ENCODE measurements around the gene STX2. TPM values are rescaled to one million over a fixed set of nuclear protein-coding genes. Genes with fewer than 3 reads are reported as not detected.
A peak's percentile ranks its signal among the peaks of the same experiment; 100 is the strongest.

STX2 gene
- total and polyA plus RNA-seq, 10 of the 15 experiments (the other 5 are each of a cell fraction or from before 2014, with no cell fraction given): 6.0 to 22.2 (median 10.0) TPM

DNA sequence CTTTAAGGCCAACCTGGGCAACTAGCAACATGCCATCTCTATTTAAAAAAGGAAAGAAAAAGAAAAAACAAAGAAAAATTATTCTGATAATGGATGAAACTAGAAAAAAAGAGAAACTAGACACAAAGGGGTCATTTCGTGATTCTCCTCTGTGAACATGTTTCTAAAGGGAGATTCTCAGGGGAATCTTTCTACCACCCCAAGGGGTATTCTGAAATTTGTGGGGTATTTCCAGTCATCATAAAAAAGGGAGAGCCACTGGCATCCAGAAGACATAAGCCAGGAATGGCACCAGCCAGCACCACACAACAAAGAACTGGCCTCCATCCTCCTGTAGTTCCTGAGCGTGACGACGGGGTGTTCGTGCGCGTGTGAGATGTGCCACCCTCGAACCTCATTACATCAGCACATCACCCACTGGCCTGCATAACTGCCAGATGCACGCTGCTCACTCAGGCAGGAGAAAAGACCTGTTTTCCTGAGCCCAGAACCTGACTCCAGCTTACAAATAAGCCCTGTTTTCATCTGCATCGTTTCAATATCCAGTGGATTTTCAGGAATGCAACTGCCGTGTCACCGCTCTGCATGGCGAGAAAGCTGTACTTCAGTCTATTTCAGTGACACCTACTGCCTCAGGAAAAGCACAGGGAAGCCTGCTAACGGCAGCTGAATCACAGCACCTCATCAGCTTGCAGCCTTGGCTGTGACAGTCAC, 23.9 kb downstream of the STX2 start (continued):
- no peak for TF ChIP-seq IKZF2 (IDR thresholded peaks at IDR 0.05)

DNA sequence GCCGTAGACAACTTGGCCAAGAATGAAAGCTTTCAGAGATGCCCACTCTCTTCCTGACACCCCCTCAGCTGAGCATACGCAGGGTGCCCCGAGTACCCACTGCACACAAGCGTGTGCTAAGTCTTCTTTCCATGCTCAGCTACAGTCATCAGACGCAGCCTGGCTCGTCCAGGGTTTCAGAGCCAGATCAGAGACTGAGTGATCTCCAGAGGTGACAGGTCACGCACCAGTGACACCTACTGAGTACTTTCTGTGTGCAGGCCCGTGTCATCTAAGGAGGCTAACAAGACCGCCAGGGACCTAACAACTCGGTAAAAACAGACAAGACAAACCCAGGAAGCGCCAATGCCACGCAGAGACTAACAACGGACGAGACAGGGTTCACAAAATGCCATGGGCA, 25.1 kb downstream of the STX2 start:
- no TSS peak for BruUV-seq (replicated peaks)
- no peak for ATAC-seq
- peak; percentile 26 for DNase-seq (ENCODE audit: low read depth, low spot score)
- H3K4me3 ChIP-seq: no peak overlapping the region; the same call in 1 of the 2 replicates
- ChIA-PET RAD21 (ENCODE audit: unreplicated experiment) (interaction anchor here (2.5 kb wide), 1 partner anchor 13 kb away, joined by 10 read pairs; no protein-coding TSS in a partner anchor), CTCF (interaction anchor here (1.9 kb wide), 1 partner anchor 13 kb away, joined by 8 read pairs; no protein-coding TSS in a partner anchor), SMC1A (ENCODE audit: uncharacterized antibody, unreplicated experiment) (interaction anchor here (1.5 to 1.8 kb wide), 2 partner anchors 13 to 32 kb away, joined by 3 to 5 read pairs; no protein-coding TSS in a partner anchor), POLR2A (interaction anchor here (0.6 to 6.2 kb wide), 3 partner anchors 14 to 17 kb away, joined by 3 to 24 read pairs (median 7); no protein-coding TSS in a partner anchor)
- no peaks in the 10 kb centered on the region for H3K27me3 ChIP-seq (replicated peaks in 1 of 2; ENCODE audit: control insufficient read depth in 2 of 2, insufficient read depth in 2 of 2, low read length in 1 of 2)
- peak overlapping the region; percentile 83 for H3K27ac ChIP-seq (ENCODE audit: control insufficient read depth, insufficient read depth)
- H4K20me1 ChIP-seq (ENCODE audit: control insufficient read depth, insufficient read depth): no peaks in the 10 kb centered on the region
- in situ Hi-C loops (cut with MboI) (no loop called here), intact Hi-C loops (cut with micrococcal nuclease; ENCODE audit: unreplicated experiment) (no loop called here)
- H3K4me2 ChIP-seq (ENCODE audit: control insufficient read depth, insufficient read depth): peak overlapping the region; percentile 91
- peak overlapping the region; percentile 68 for H3K9ac ChIP-seq (ENCODE audit: control insufficient read depth, insufficient read depth, low read length)
- peaks cover 24% of the 10 kb centered on the region for H3K4me1 ChIP-seq (ENCODE audit: control insufficient read depth, insufficient read depth, low read length)
- H3K36me3 ChIP-seq (ENCODE audit: control insufficient read depth in 2 of 2, insufficient read depth in 2 of 2, low read length in 1 of 2): peaks cover 0 to 6% of the 10 kb centered on the region in 2 experiments; a peak in 3 of 4 replicates
- H3K79me2 ChIP-seq (ENCODE audit: control insufficient read depth, insufficient read depth, low read length): peaks cover 1% of the 10 kb centered on the region
- H2AFZ ChIP-seq (ENCODE audit: control insufficient read depth, low read depth, low read length): peak overlapping the region; percentile 90
- H3K9me3 ChIP-seq (replicated peaks; ENCODE audit: control insufficient read depth, insufficient read depth, low read length): no peaks in the 10 kb centered on the region
- WGBS (ENCODE audit: insufficient coverage, insufficient replicate concordance, low lambda C conversion rate, missing lambda C conversion rate): 2% methylated on average over 14 of the region's 14 CpGs
- no peak for FAIRE-seq
- peak; percentile 83; the same call in 1 of the 2 replicates for TF ChIP-seq PAX5 (IDR thresholded peaks at IDR 0.05; ENCODE audit: borderline replicate concordance, low read depth, low read length)
- TF ChIP-seq, protein P1, sequence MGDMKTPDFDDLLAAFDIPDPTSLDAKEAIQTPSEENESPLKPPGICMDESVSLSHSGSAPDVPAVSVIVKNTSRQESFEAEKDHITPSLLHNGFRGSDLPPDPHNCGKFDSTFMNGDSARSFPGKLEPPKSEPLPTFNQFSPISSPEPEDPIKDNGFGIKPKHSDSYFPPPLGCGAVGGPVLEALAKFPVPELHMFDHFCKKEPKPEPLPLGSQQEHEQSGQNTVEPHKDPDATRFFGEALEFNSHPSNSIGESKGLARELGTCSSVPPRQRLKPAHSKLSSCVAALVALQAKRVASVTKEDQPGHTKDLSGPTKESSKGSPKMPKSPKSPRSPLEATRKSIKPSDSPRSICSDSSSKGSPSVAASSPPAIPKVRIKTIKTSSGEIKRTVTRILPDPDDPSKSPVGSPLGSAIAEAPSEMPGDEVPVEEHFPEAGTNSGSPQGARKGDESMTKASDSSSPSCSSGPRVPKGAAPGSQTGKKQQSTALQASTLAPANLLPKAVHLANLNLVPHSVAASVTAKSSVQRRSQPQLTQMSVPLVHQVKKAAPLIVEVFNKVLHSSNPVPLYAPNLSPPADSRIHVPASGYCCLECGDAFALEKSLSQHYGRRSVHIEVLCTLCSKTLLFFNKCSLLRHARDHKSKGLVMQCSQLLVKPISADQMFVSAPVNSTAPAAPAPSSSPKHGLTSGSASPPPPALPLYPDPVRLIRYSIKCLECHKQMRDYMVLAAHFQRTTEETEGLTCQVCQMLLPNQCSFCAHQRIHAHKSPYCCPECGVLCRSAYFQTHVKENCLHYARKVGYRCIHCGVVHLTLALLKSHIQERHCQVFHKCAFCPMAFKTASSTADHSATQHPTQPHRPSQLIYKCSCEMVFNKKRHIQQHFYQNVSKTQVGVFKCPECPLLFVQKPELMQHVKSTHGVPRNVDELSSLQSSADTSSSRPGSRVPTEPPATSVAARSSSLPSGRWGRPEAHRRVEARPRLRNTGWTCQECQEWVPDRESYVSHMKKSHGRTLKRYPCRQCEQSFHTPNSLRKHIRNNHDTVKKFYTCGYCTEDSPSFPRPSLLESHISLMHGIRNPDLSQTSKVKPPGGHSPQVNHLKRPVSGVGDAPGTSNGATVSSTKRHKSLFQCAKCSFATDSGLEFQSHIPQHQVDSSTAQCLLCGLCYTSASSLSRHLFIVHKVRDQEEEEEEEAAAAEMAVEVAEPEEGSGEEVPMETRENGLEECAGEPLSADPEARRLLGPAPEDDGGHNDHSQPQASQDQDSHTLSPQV (IDR thresholded peaks at IDR 0.05): no peak
- TF ChIP-seq ZNF217 (IDR thresholded peaks at IDR 0.05): no peak
- TF ChIP-seq, protein P2, sequence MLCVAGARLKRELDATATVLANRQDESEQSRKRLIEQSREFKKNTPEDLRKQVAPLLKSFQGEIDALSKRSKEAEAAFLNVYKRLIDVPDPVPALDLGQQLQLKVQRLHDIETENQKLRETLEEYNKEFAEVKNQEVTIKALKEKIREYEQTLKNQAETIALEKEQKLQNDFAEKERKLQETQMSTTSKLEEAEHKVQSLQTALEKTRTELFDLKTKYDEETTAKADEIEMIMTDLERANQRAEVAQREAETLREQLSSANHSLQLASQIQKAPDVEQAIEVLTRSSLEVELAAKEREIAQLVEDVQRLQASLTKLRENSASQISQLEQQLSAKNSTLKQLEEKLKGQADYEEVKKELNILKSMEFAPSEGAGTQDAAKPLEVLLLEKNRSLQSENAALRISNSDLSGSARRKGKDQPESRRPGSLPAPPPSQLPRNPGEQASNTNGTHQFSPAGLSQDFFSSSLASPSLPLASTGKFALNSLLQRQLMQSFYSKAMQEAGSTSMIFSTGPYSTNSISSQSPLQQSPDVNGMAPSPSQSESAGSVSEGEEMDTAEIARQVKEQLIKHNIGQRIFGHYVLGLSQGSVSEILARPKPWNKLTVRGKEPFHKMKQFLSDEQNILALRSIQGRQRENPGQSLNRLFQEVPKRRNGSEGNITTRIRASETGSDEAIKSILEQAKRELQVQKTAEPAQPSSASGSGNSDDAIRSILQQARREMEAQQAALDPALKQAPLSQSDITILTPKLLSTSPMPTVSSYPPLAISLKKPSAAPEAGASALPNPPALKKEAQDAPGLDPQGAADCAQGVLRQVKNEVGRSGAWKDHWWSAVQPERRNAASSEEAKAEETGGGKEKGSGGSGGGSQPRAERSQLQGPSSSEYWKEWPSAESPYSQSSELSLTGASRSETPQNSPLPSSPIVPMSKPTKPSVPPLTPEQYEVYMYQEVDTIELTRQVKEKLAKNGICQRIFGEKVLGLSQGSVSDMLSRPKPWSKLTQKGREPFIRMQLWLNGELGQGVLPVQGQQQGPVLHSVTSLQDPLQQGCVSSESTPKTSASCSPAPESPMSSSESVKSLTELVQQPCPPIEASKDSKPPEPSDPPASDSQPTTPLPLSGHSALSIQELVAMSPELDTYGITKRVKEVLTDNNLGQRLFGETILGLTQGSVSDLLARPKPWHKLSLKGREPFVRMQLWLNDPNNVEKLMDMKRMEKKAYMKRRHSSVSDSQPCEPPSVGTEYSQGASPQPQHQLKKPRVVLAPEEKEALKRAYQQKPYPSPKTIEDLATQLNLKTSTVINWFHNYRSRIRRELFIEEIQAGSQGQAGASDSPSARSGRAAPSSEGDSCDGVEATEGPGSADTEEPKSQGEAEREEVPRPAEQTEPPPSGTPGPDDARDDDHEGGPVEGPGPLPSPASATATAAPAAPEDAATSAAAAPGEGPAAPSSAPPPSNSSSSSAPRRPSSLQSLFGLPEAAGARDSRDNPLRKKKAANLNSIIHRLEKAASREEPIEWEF (IDR thresholded peaks at IDR 0.05; ENCODE audit: insufficient replicate concordance, low read depth, low read length): no peak
- TF ChIP-seq, protein P3, sequence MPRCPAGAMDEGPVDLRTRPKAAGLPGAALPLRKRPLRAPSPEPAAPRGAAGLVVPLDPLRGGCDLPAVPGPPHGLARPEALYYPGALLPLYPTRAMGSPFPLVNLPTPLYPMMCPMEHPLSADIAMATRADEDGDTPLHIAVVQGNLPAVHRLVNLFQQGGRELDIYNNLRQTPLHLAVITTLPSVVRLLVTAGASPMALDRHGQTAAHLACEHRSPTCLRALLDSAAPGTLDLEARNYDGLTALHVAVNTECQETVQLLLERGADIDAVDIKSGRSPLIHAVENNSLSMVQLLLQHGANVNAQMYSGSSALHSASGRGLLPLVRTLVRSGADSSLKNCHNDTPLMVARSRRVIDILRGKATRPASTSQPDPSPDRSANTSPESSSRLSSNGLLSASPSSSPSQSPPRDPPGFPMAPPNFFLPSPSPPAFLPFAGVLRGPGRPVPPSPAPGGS (IDR thresholded peaks at IDR 0.05; ENCODE audit: borderline replicate concordance, insufficient read depth, low read depth, low read length, poor library complexity, severe bottlenecking): no peak
- no peak for TF ChIP-seq SUZ12 (IDR thresholded peaks at IDR 0.05; ENCODE audit: unreplicated experiment)
- TF ChIP-seq RAD21 (IDR thresholded peaks at IDR 0.05; ENCODE audit: insufficient read depth, low read depth, low read length): no peak
- TF ChIP-seq MEF2B (IDR thresholded peaks at IDR 0.05; ENCODE audit: partially characterized antibody, poor library complexity, severe bottlenecking): no peak

Data from GM12878 (cell line).